ENCODE measurements around the gene ATF5. TPM values are rescaled to one million over a fixed set of nuclear protein-coding genes. Genes with fewer than 3 reads are reported as not detected.

ATF5 gene, protein sequence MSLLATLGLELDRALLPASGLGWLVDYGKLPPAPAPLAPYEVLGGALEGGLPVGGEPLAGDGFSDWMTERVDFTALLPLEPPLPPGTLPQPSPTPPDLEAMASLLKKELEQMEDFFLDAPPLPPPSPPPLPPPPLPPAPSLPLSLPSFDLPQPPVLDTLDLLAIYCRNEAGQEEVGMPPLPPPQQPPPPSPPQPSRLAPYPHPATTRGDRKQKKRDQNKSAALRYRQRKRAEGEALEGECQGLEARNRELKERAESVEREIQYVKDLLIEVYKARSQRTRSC
- 4.6 and 7.9 TPM in 2 replicates for total RNA-seq

DNA sequence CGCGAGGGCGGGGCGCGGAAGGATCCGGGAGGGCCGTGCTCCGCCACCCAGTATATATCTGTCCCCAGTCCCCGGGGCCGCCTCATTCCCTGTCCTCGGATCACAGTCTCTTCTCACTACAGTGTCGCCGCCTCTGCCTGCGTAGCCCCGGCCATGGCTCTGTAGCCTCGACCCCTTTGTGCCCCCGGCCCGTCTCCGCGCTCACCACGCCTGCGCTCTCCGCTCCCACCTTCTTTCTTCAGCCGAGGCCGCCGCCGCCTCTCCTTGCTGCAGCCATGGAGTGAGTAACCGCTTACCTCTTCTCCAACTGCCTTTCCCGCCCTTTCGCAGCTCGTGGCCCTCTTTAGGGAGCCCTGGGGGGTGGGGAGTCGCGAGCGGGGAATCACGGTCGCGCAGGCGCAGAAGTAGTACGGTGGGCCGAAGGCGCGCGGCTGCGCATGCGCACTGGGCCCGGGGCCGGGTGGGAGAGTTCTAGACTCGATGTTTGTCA lies at the start of gene ATF5, which contains the start of gene NUP62:
TSS of gene ATF5 (plus strand) at position 85 of the 490 bp plus-strand sequence. CDS start 1,646 bp downstream, outside the sequence.
TSS of gene NUP62 (minus strand) at position 384 of the 490 bp plus-strand sequence. CDS start 19,697 bp downstream, outside the sequence.

GRCh38 chr19:49896863-49897621 lies 32.0 kb upstream of the ATF5 start, which contains the start of gene IL4I1:
TSS of gene IL4I1 (minus strand) at chr19:49896887. CDS start at chr19:49896160, 727 bp downstream.

GRCh38 chr19:49960980-49961379 lies 32.0 kb downstream of the ATF5 start, which contains the start of gene SIGLEC11:
TSS of gene SIGLEC11 (minus strand) at chr19:49961172. CDS start at chr19:49961081, 91 bp downstream.

Other genes with a start within 250 kb of the ATF5 start
- 0.43 and 1.2 TPM in 2 replicates for gene ADM5, start 239.6 kb upstream of the ATF5 start, total RNA-seq
- gene CPT1C, start 238.1 kb upstream of the ATF5 start, total RNA-seq: 1.6 and 3.1 TPM in 2 replicates
- gene TSKS, start 165.9 kb upstream of the ATF5 start, total RNA-seq: 0.76 and 6.7 TPM in 2 replicates
- 90.3 and 178 TPM in 2 replicates for gene AP2A1, start 162.2 kb upstream of the ATF5 start, total RNA-seq
- 23.9 and 25.5 TPM in 2 replicates for gene FUZ, start 115.9 kb upstream of the ATF5 start, total RNA-seq
- 26.3 and 33.5 TPM in 2 replicates for gene MED25, start 110.9 kb upstream of the ATF5 start, total RNA-seq
- gene PTOV1, start 78.0 kb upstream of the ATF5 start, total RNA-seq: 114 and 134 TPM in 2 replicates
- gene PNKP, start 61.6 kb upstream of the ATF5 start, total RNA-seq: 45.1 and 58.2 TPM in 2 replicates
- gene AKT1S1, start 51.9 kb upstream of the ATF5 start, total RNA-seq: 20.4 and 24.7 TPM in 2 replicates
- gene TBC1D17, start 51.5 kb upstream of the ATF5 start, total RNA-seq: 23.6 and 30.3 TPM in 2 replicates
- 0.43 TPM in 1 of 2 replicates, not detected in the other for gene IL4I1, start 32.3 kb upstream of the ATF5 start, total RNA-seq
- 25.5 and 40.7 TPM in 2 replicates for gene NUP62, start 299 bp downstream of the ATF5 start, total RNA-seq
- 0.22 TPM in 1 of 2 replicates, not detected in the other for gene SIGLEC11, start 32.0 kb downstream of the ATF5 start, total RNA-seq
- gene VRK3, start 96.2 kb downstream of the ATF5 start, total RNA-seq: 25.1 and 29.0 TPM in 2 replicates
- 8.1 and 11.8 TPM in 2 replicates for gene ZNF473, start 96.8 kb downstream of the ATF5 start, total RNA-seq
- gene IZUMO2, start 234.1 kb downstream of the ATF5 start, total RNA-seq: 0.39 TPM in 1 of 2 replicates, not detected in the other